HepG2 (cell line): ENCODE results near the gene FOXRED2. TPM values are rescaled to one million over a fixed set of nuclear protein-coding genes. Genes with fewer than 3 reads are reported as not detected.

Source experiments
- ARID2 ChIP-seq: sonication (generic); formaldehyde crosslinking; IDR thresholded peaks from 2 replicates; pipeline ENCODE4 v1.8.1; 2022; ENCODE audit warnings: mild to moderate bottlenecking, missing genetic modification reagents, borderline replicate concordance
- BCL3 ChIP-seq: sonication (generic); formaldehyde crosslinking; IDR thresholded peaks from 2 replicates; pipeline ENCODE4 v1.5.1; 2020; ENCODE audit warnings: mild to moderate bottlenecking, missing genetic modification reagents, moderate library complexity
- CCDC6 ChIP-seq: sonication (generic); formaldehyde crosslinking; IDR thresholded peaks from 2 replicates; pipeline ENCODE4 v1.8.1; 2022; ENCODE audit warnings: mild to moderate bottlenecking, missing genetic modification reagents, moderate library complexity
- DNMT1 ChIP-seq: sonication (generic); formaldehyde crosslinking; IDR thresholded peaks from 2 replicates; pipeline ENCODE4 v1.5.1; 2020; ENCODE audit warnings: mild to moderate bottlenecking, missing genetic modification reagents
- GLI4 ChIP-seq: sonication (generic); formaldehyde crosslinking; IDR thresholded peaks from 2 replicates; pipeline ENCODE4 v1.5.1; 2020; ENCODE audit warnings: missing genetic modification reagents, mild to moderate bottlenecking, moderate library complexity, borderline replicate concordance
- HNRNPH1 ChIP-seq: fragments of 200-400 bp; formaldehyde crosslinking; optimal IDR thresholded peaks from 2 replicates; pipeline ENCODE3; 2017; ENCODE audit warnings: mild to moderate bottlenecking, low read depth, low read length
- KLF13 ChIP-seq: sonication (generic); formaldehyde crosslinking; IDR thresholded peaks from 2 replicates; pipeline ENCODE4 v1.4.0; 2020; ENCODE audit warnings: mild to moderate bottlenecking, missing genetic modification reagents
- MAX ChIP-seq: IDR thresholded peaks from 2 replicates; pipeline ENCODE4 v1.6.1; 2012; ENCODE audit warnings: inconsistent platforms
- PBX2 ChIP-seq: IDR thresholded peaks from 2 replicates; pipeline ENCODE4 v1.6.1; 2016; ENCODE audit warnings: control low read depth
- PHF5A ChIP-seq: IDR thresholded peaks from one replicate; pipeline ENCODE4 v1.6.1; 2018; ENCODE audit warnings: low read depth, missing genetic modification reagents; ENCODE audit not compliant: unreplicated experiment
- PREB ChIP-seq: sonication (generic); formaldehyde crosslinking; IDR thresholded peaks from 2 replicates; pipeline ENCODE4 v1.4.0; 2020; ENCODE audit warnings: missing genetic modification reagents
- TARDBP ChIP-seq: sonication (generic); formaldehyde crosslinking; IDR thresholded peaks from 2 replicates; pipeline ENCODE4 v1.8.0; 2022; ENCODE audit warnings: mild to moderate bottlenecking, missing genetic modification reagents
- TP53 ChIP-seq: sonication (generic); formaldehyde crosslinking; conservative IDR thresholded peaks from 2 replicates; pipeline ENCODE4 v1.4.0; 2020; ENCODE audit warnings: missing genetic modification reagents
- U2AF2 ChIP-seq: fragments of 200-400 bp; formaldehyde crosslinking; IDR thresholded peaks from 2 replicates; pipeline ENCODE4 v1.6.1; 2017; ENCODE audit warnings: low read depth, mild to moderate bottlenecking, low read length
- ZBTB44 ChIP-seq: sonication (generic); formaldehyde crosslinking; IDR thresholded peaks from 2 replicates; pipeline ENCODE4 v1.4.0; 2020; ENCODE audit warnings: missing genetic modification reagents
- ZNF234 ChIP-seq: sonication (generic); formaldehyde crosslinking; conservative IDR thresholded peaks from 2 replicates; pipeline ENCODE4 v1.5.1; 2020; ENCODE audit warnings: mild to moderate bottlenecking, missing genetic modification reagents
- ZNF253 ChIP-seq: sonication (generic); formaldehyde crosslinking; IDR thresholded peaks from 2 replicates; pipeline ENCODE4 v1.8.0; 2022; ENCODE audit warnings: mild to moderate bottlenecking, missing genetic modification reagents, borderline replicate concordance
- ZNF605 ChIP-seq: sonication (generic); formaldehyde crosslinking; IDR thresholded peaks from 2 replicates; pipeline ENCODE4 v1.8.0; 2022; ENCODE audit warnings: mild to moderate bottlenecking, missing genetic modification reagents
- polyA plus RNA-seq, 8 experiments: library from polyadenylated mRNA; depleted of rRNA in 3 of 8; stranded (reverse) in 7 of 8; unstranded in 1 of 8; fragments of >200 nt; fragmentation: Illumina TruSeq in 4 of 8; extraction: Trizol in 4 of 8; gene quantifications; 2 replicates each; pipeline versions ENCODE4 v1.2.1 to v1.2.3, GENCODE V29; 2011 to 2016; ENCODE audit warnings: low read depth in 4 of 8, missing spikeins in 1 of 8, mixed read lengths in 1 of 8; ENCODE audit not compliant: insufficient read depth in 1 of 8
- total RNA-seq, 5 experiments: library from RNA; depleted of rRNA; stranded (reverse); fragments of >200 nt; fragmentation: Illumina TruSeq; extraction: Trizol; gene quantifications; 2 replicates each; pipeline ENCODE4 v1.2.3, GENCODE V29; 2016; ENCODE audit warnings: low read depth in 1 of 5
- TF ChIP-seq, protein P1 (sequence below): IDR thresholded peaks from 2 replicates; pipeline ENCODE4 v1.6.1; 2016; ENCODE audit warnings: missing compliant biosample characterization, missing genetic modification reagents, borderline replicate concordance
- TF ChIP-seq, protein P2 (sequence below): IDR thresholded peaks from 2 replicates; pipeline ENCODE4 v1.6.1; 2016

Gene FOXRED2
- total and polyA plus RNA-seq, 2 of the 13 experiments (the other 11 are each of a cell fraction or from before 2014, with no cell fraction given) = 9.3 to 28.1 TPM

- no peak for TF ChIP-seq PREB (CRISPR knock-in tag)
- peak; percentile 79; the same call in 1 of the 2 replicates for TF ChIP-seq DNMT1 (CRISPR knock-in tag)
- peak; percentile 74; the same call in 1 of the 2 replicates for TF ChIP-seq ZNF234
- TF ChIP-seq PBX2 (CRISPR knock-in tag) = no peak
- TF ChIP-seq KLF13 (CRISPR knock-in tag) = peak; percentile 78; the same call in 1 of the 2 replicates
- TF ChIP-seq TP53 (CRISPR knock-in tag) = no peak
- peak; percentile 99 for TF ChIP-seq BCL3 (CRISPR knock-in tag)
- TF ChIP-seq ARID2 (CRISPR knock-in tag) = peak; percentile 67; the same call in 1 of the 2 replicates
- 0 out of 2 replicates have a peak, but pooled peaks have one; percentile 48 for TF ChIP-seq U2AF2
- peak; percentile 94 for TF ChIP-seq ZNF605 (CRISPR knock-in tag)
- TF ChIP-seq, protein P1, sequence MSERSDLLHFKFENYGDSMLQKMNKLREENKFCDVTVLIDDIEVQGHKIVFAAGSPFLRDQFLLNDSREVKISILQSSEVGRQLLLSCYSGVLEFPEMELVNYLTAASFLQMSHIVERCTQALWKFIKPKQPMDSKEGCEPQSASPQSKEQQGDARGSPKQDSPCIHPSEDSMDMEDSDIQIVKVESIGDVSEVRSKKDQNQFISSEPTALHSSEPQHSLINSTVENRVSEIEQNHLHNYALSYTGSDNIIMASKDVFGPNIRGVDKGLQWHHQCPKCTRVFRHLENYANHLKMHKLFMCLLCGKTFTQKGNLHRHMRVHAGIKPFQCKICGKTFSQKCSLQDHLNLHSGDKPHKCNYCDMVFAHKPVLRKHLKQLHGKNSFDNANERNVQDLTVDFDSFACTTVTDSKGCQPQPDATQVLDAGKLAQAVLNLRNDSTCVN (CRISPR knock-in tag) = peak; percentile 27; the same call in 1 of the 2 replicates
- peak; percentile 95; the same call in 1 of the 2 replicates for TF ChIP-seq ZNF253 (CRISPR knock-in tag)
- TF ChIP-seq CCDC6 (CRISPR knock-in tag) = peak; percentile 99
- TF ChIP-seq, protein P2, sequence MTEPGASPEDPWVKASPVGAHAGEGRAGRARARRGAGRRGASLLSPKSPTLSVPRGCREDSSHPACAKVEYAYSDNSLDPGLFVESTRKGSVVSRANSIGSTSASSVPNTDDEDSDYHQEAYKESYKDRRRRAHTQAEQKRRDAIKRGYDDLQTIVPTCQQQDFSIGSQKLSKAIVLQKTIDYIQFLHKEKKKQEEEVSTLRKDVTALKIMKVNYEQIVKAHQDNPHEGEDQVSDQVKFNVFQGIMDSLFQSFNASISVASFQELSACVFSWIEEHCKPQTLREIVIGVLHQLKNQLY (CRISPR knock-in tag) = 0 out of 2 replicates have a peak, but pooled peaks have one; percentile 40
- peak; percentile 58 for TF ChIP-seq PHF5A (CRISPR knock-in tag)
- no peak; the same call in 1 of the 2 replicates for TF ChIP-seq ZBTB44
- peak; percentile 74 for TF ChIP-seq GLI4 (CRISPR knock-in tag)
- no peak for TF ChIP-seq HNRNPH1
- peak; percentile 81 for TF ChIP-seq TARDBP (CRISPR knock-in tag)
- TF ChIP-seq MAX = peak; percentile 100
Measured at GRCh38 chr22:36506637-36507517, at the start of gene FOXRED2 (continued).
